ENCODE measurements around the gene AS3MT. TPM values are rescaled to one million over a fixed set of nuclear protein-coding genes. Genes with fewer than 3 reads are reported as not detected.
A peak's percentile ranks its signal among the peaks of the same experiment; 100 is the strongest.

The AS3MT gene
- total and polyA plus RNA-seq, 10 of the 15 experiments (the other 5 are each of a cell fraction or from before 2014, with no cell fraction given), result 0.11 to 1.0 (median 0.39) TPM; not detected in 2

GRCh38 chr10:102917962-102918816 lies 48.9 kb downstream of the AS3MT start, which contains the start of gene CNNM2 (continued):
- TF ChIP-seq SIN3A (IDR thresholded peaks at IDR 0.05; ENCODE audit: low read depth, low read length), result no peak; the same call in 1 of the 2 replicates
- peak; percentile 89 for TF ChIP-seq NR2C1 (IDR thresholded peaks at IDR 0.05)
- no peak for TF ChIP-seq ATF3 (IDR thresholded peaks at IDR 0.05; ENCODE audit: borderline replicate concordance, extremely low read depth, low read depth, low read length)
- TF ChIP-seq KDM1A (IDR thresholded peaks at IDR 0.05; ENCODE audit: borderline replicate concordance), result no peak
- TF ChIP-seq NBN (IDR thresholded peaks at IDR 0.05), result peak; percentile 14; the same call in 1 of the 2 replicates
- TF ChIP-seq USF1 (IDR thresholded peaks at IDR 0.05; ENCODE audit: borderline replicate concordance, extremely low read length, insufficient read depth, low read depth, low read length), result peak; percentile 67
- no peak for TF ChIP-seq ZNF622 (IDR thresholded peaks at IDR 0.05)
- no peak for TF ChIP-seq SUPT20H (IDR thresholded peaks at IDR 0.05; ENCODE audit: borderline replicate concordance, control insufficient read depth, low read depth, low read length)
- TF ChIP-seq CUX1 (IDR thresholded peaks at IDR 0.05; ENCODE audit: insufficient replicate concordance, low read depth, low read length), result no peak
- no peak for TF ChIP-seq SMAD1 (IDR thresholded peaks at IDR 0.05; ENCODE audit: low read depth, partially characterized antibody)
- no peak for TF ChIP-seq SREBF2 (IDR thresholded peaks at IDR 0.05; ENCODE audit: low read length)
- TF ChIP-seq SMARCA5 (IDR thresholded peaks at IDR 0.05), result peak; percentile 92
- peak; percentile 66; the same call in 1 of the 2 replicates for TF ChIP-seq BRCA1 (IDR thresholded peaks at IDR 0.05; ENCODE audit: low read depth, low read length)
- TF ChIP-seq ZNF592 (IDR thresholded peaks at IDR 0.05), result no peak
- TF ChIP-seq FOXM1 (IDR thresholded peaks at IDR 0.05; ENCODE audit: low read depth, low read length), result no peak
- peak; percentile 92 for TF ChIP-seq FOXK2 (IDR thresholded peaks at IDR 0.05)
- no peak for TF ChIP-seq SUZ12 (IDR thresholded peaks at IDR 0.05; ENCODE audit: unreplicated experiment)
- peak; percentile 71 for TF ChIP-seq HCFC1 (IDR thresholded peaks at IDR 0.05; ENCODE audit: low read length)
- no peak for TF ChIP-seq BCL11A (IDR thresholded peaks at IDR 0.05; ENCODE audit: low read depth, low read length)
- TF ChIP-seq RAD51 (IDR thresholded peaks at IDR 0.05), result peak; percentile 89
